WTC11 (cell line): ENCODE data around the gene CACNA1B.

Source experiments
- NFYB ChIP-seq: sonication (generic); formaldehyde crosslinking; conservative IDR thresholded peaks from 2 replicates; pipeline ENCODE4 v1.8.0; 2022; ENCODE audit warnings: low read depth, missing genetic modification reagents
- TF ChIP-seq, protein P1 (sequence below): sonication (generic); formaldehyde crosslinking; conservative IDR thresholded peaks from 2 replicates; pipeline ENCODE4 v1.8.1; 2023; ENCODE audit warnings: mild to moderate bottlenecking, low read depth, missing genetic modification reagents, moderate library complexity
- TF ChIP-seq, protein P2 (sequence below): fragments of 200-600 bp; IDR thresholded peaks from 2 replicates; pipeline ENCODE4 v1.8.0; 2022; ENCODE audit warnings: antibody characterized with exemption
- TF ChIP-seq, protein P3 (sequence below): sonication (generic); formaldehyde crosslinking; IDR thresholded peaks from 2 replicates; pipeline ENCODE4 v1.8.0; 2022; ENCODE audit warnings: mild to moderate bottlenecking, missing genetic modification reagents
- TF ChIP-seq, protein P4 (sequence below): sonication (generic); formaldehyde crosslinking; IDR thresholded peaks from 2 replicates; pipeline ENCODE4 v1.8.1; 2023; ENCODE audit warnings: mild to moderate bottlenecking, missing genetic modification reagents
- TF ChIP-seq, protein P5 (sequence below): sonication (generic); formaldehyde crosslinking; IDR thresholded peaks from 2 replicates; pipeline ENCODE4 v1.8.0; 2022; ENCODE audit warnings: mild to moderate bottlenecking, missing genetic modification reagents

DNA sequence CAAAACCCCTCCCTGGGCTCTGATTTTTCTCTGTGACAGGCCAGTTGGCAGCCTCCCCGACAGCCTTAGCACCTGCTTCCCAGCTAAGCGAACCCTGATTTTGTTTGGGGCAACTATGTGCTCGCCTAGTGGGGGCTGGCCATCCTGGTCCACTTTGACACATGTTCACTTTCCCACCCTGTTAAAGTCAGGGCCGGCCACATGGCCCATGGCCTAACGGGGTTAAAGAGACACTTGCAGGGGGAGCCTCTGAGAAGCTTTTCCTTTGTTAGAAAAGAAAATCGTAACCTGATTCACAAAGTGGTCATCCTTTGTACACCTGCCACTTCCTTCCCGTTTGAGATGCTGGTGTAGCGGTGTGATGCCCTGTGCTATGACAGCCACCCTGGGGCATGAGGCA lies 1.3 kb upstream of the CACNA1B start:
- TF ChIP-seq, protein P1, sequence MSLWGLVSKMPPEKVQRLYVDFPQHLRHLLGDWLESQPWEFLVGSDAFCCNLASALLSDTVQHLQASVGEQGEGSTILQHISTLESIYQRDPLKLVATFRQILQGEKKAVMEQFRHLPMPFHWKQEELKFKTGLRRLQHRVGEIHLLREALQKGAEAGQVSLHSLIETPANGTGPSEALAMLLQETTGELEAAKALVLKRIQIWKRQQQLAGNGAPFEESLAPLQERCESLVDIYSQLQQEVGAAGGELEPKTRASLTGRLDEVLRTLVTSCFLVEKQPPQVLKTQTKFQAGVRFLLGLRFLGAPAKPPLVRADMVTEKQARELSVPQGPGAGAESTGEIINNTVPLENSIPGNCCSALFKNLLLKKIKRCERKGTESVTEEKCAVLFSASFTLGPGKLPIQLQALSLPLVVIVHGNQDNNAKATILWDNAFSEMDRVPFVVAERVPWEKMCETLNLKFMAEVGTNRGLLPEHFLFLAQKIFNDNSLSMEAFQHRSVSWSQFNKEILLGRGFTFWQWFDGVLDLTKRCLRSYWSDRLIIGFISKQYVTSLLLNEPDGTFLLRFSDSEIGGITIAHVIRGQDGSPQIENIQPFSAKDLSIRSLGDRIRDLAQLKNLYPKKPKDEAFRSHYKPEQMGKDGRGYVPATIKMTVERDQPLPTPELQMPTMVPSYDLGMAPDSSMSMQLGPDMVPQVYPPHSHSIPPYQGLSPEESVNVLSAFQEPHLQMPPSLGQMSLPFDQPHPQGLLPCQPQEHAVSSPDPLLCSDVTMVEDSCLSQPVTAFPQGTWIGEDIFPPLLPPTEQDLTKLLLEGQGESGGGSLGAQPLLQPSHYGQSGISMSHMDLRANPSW (CRISPR knock-in tag): no peak
- TF ChIP-seq, protein P2, sequence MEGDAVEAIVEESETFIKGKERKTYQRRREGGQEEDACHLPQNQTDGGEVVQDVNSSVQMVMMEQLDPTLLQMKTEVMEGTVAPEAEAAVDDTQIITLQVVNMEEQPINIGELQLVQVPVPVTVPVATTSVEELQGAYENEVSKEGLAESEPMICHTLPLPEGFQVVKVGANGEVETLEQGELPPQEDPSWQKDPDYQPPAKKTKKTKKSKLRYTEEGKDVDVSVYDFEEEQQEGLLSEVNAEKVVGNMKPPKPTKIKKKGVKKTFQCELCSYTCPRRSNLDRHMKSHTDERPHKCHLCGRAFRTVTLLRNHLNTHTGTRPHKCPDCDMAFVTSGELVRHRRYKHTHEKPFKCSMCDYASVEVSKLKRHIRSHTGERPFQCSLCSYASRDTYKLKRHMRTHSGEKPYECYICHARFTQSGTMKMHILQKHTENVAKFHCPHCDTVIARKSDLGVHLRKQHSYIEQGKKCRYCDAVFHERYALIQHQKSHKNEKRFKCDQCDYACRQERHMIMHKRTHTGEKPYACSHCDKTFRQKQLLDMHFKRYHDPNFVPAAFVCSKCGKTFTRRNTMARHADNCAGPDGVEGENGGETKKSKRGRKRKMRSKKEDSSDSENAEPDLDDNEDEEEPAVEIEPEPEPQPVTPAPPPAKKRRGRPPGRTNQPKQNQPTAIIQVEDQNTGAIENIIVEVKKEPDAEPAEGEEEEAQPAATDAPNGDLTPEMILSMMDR: no peak
- TF ChIP-seq, protein P3, sequence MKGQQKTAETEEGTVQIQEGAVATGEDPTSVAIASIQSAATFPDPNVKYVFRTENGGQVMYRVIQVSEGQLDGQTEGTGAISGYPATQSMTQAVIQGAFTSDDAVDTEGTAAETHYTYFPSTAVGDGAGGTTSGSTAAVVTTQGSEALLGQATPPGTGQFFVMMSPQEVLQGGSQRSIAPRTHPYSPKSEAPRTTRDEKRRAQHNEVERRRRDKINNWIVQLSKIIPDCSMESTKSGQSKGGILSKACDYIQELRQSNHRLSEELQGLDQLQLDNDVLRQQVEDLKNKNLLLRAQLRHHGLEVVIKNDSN (CRISPR knock-in tag): no peak
- TF ChIP-seq, protein P4, sequence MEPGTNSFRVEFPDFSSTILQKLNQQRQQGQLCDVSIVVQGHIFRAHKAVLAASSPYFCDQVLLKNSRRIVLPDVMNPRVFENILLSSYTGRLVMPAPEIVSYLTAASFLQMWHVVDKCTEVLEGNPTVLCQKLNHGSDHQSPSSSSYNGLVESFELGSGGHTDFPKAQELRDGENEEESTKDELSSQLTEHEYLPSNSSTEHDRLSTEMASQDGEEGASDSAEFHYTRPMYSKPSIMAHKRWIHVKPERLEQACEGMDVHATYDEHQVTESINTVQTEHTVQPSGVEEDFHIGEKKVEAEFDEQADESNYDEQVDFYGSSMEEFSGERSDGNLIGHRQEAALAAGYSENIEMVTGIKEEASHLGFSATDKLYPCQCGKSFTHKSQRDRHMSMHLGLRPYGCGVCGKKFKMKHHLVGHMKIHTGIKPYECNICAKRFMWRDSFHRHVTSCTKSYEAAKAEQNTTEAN (CRISPR knock-in tag): no peak
- TF ChIP-seq NFYB (CRISPR knock-in tag): no peak
- TF ChIP-seq, protein P5, sequence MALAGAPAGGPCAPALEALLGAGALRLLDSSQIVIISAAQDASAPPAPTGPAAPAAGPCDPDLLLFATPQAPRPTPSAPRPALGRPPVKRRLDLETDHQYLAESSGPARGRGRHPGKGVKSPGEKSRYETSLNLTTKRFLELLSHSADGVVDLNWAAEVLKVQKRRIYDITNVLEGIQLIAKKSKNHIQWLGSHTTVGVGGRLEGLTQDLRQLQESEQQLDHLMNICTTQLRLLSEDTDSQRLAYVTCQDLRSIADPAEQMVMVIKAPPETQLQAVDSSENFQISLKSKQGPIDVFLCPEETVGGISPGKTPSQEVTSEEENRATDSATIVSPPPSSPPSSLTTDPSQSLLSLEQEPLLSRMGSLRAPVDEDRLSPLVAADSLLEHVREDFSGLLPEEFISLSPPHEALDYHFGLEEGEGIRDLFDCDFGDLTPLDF (CRISPR knock-in tag): no peak
